Activated B cell treated with CpG ODN at 0.5 μM for 24 hours (primary cell): ENCODE measurements around the gene SP2. TPM values are rescaled to one million over a fixed set of nuclear protein-coding genes. Genes with fewer than 3 reads are reported as not detected.

Experiments used
- ATAC-seq: fragments of 200-7000 bp; cut with Tn5 transposase; one replicate; pipeline ENCODE4 v1.10.0; 2021; ENCODE audit warnings: low read depth, mild to moderate bottlenecking, moderate library complexity
- CTCF ChIA-PET: fragments of 350-600 bp; sonication (Branson Sonifier 250); formaldehyde crosslinking; loops from one replicate; lab custom pipeline; 2021; ENCODE audit warnings: antibody characterized with exemption; lab: Charles Lee
- POLR2A ChIA-PET: fragments of 350-600 bp; sonication (Branson Sonifier 250); formaldehyde crosslinking; loops from one replicate; lab custom pipeline; 2021; ENCODE audit warnings: antibody characterized with exemption; lab: Charles Lee
- DNase-seq: peaks from one replicate; pipeline ENCODE4 v3.0.0; 2022
- H3K27ac Mint-ChIP-seq: one replicate; pipeline ENCODE4 v1.8.0; 2020; ENCODE audit warnings: mixed read lengths
- H3K27me3 Mint-ChIP-seq: one replicate; pipeline ENCODE4 v1.8.0; 2021; ENCODE audit warnings: mixed read lengths
- H3K36me3 Mint-ChIP-seq: one replicate; pipeline ENCODE4 v1.8.0; 2021; ENCODE audit warnings: low read depth, mixed read lengths
- H3K4me1 Mint-ChIP-seq: one replicate; pipeline ENCODE4 v1.8.0; 2021; ENCODE audit warnings: mixed read lengths
- H3K4me3 Mint-ChIP-seq: one replicate; pipeline ENCODE4 v1.8.0; 2020; ENCODE audit warnings: mild to moderate bottlenecking, mixed read lengths
- H3K9me3 Mint-ChIP-seq: one replicate; pipeline ENCODE4 v1.8.0; 2020; ENCODE audit warnings: mixed read lengths
- CTCF ChIP-seq: fragments of 200-600 bp; IDR thresholded peaks from one replicate; pipeline ENCODE4 v1.8.0; 2022; ENCODE audit warnings: antibody characterized with exemption, mild to moderate bottlenecking
- intact Hi-C: fragments of 100-400 bp; cut with micrococcal nuclease; formaldehyde crosslinking; loops from one replicate; pipeline ENCODE4 v1.15.1; 2024
- total RNA-seq: library from RNA; stranded (reverse); gene quantifications from 2 replicates; pipeline ENCODE4 v1.2.3, GENCODE V29; 2022

Gene SP2
- total RNA-seq, 1 donor from 2014 or later, result 28.5 TPM

GRCh38 chr17:47862621-47863440, 33.2 kb upstream of the SP2 start:
- POLR2A ChIA-PET, result interaction anchor here (0.6 to 0.8 kb wide), 2 partner anchors 16 to 106 kb away, joined by 7 to 8 read pairs; no protein-coding TSS in a partner anchor
- peaks cover 42% of the 10 kb centered on the region for H3K27me3 Mint-ChIP-seq
- no peaks in the 10 kb centered on the region for H3K9me3 Mint-ChIP-seq

DNA sequence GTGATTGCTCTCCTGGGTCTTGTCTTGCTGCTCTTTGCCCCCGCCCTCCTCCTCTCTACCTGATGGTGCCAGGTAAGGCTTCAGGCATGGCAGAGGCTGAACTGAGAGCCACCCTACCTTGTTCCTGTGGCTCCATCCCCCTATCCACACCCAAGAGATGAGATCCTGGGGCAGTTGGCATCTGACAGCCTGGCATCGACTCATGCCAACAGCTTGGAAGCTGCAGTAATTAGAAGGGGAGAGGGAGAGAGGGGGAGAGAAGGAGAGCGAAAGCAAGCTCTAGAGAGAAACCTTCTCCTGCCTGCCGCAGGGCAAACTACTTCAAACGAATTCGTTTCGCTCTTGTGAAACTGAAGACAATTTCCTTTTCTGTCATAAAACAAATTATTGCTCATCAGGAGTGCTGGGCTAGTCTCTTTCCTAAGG, 31.2 kb upstream of the SP2 start:
- H3K36me3 Mint-ChIP-seq, result no peaks in the 10 kb centered on the region
- no peak for TF ChIP-seq CTCF
- H3K4me3 Mint-ChIP-seq, result no peak overlapping the region
- H3K4me1 Mint-ChIP-seq, result no peaks in the 10 kb centered on the region
- ChIA-PET CTCF (no interaction called here), POLR2A (no interaction called here)
- DNase-seq, result no peak
- no peak overlapping the region for H3K27ac Mint-ChIP-seq
- H3K27me3 Mint-ChIP-seq, result peaks cover 35% of the 10 kb centered on the region
- intact Hi-C loops, result no loop called here
- H3K9me3 Mint-ChIP-seq, result no peaks in the 10 kb centered on the region
- ATAC-seq, result no peak

More at GRCh38 chr17:47862621-47863440, 33.2 kb upstream of the SP2 start:
- Mint-ChIP-seq H3K36me3 (no peaks in the 10 kb centered on the region), H3K4me1 (no peaks in the 10 kb centered on the region), H3K27ac (no peak overlapping the region), H3K4me3 (no peak overlapping the region)
- CTCF ChIA-PET, result interaction anchor here (0.5 to 0.9 kb wide), 2 partner anchors 22 to 28 kb away, joined by 3 read pairs; partner anchors contain the start of gene SCRN2
- TF ChIP-seq CTCF, result no peak
- DNase-seq (no peak), ATAC-seq (no peak)
- intact Hi-C loops, result no loop called here

GRCh38 chr17:47866941-47867340, 29.1 kb upstream of the SP2 start:
- Mint-ChIP-seq H3K4me1 (peaks cover 2% of the 10 kb centered on the region), H3K4me3 (no peak overlapping the region), H3K27ac (no peak overlapping the region), H3K36me3 (no peaks in the 10 kb centered on the region), H3K9me3 (no peaks in the 10 kb centered on the region), H3K27me3 (peaks cover 45% of the 10 kb centered on the region)
- TF ChIP-seq CTCF, result no peak
- DNase-seq (no peak), ATAC-seq (no peak)
- CTCF ChIA-PET, result no interaction called here
- intact Hi-C loops, result no loop called here
- POLR2A ChIA-PET, result no interaction called here

GRCh38 chr17:47867813-47868533, 28.1 kb upstream of the SP2 start:
- Mint-ChIP-seq H3K27ac (no peak overlapping the region), H3K36me3 (no peaks in the 10 kb centered on the region), H3K4me3 (no peak overlapping the region), H3K9me3 (no peaks in the 10 kb centered on the region), H3K27me3 (peaks cover 47% of the 10 kb centered on the region), H3K4me1 (peaks cover 7% of the 10 kb centered on the region)
- CTCF ChIA-PET, result no interaction called here
- POLR2A ChIA-PET, result interaction anchor here (0.7 kb wide), 1 partner anchor 29 kb away, joined by 4 read pairs; no protein-coding TSS in a partner anchor
- ATAC-seq (no peak), DNase-seq (no peak)
- TF ChIP-seq CTCF, result no peak
- intact Hi-C loops, result no loop called here

GRCh38 chr17:47869114-47869513, 26.9 kb upstream of the SP2 start:
- peaks cover 9% of the 10 kb centered on the region for H3K4me1 Mint-ChIP-seq
- DNase-seq, result no peak
- H3K36me3 Mint-ChIP-seq, result no peaks in the 10 kb centered on the region
- H3K9me3 Mint-ChIP-seq, result no peaks in the 10 kb centered on the region
- no peak overlapping the region for H3K27ac Mint-ChIP-seq
- POLR2A ChIA-PET, result no interaction called here
- TF ChIP-seq CTCF, result no peak
- CTCF ChIA-PET, result no interaction called here
- H3K27me3 Mint-ChIP-seq, result peaks cover 54% of the 10 kb centered on the region
- intact Hi-C loops, result no loop called here
- H3K4me3 Mint-ChIP-seq, result no peak overlapping the region
- no peak for ATAC-seq
